NT2/D1 (cell line): ENCODE results near the gene ATF7.

Source experiments
- DNase-seq: peaks from one replicate; pipeline ENCODE4 v3.0.0-alpha.2; 2011; ENCODE audit warnings: low read depth, low spot score
- H3K27me3 ChIP-seq: 2 replicates; pipeline ENCODE4 v1.6.0; 2011; ENCODE audit warnings: mild to moderate bottlenecking; ENCODE audit not compliant: insufficient read length, insufficient read depth
- H3K36me3 ChIP-seq: 2 replicates; pipeline ENCODE4 v1.6.1; 2011; ENCODE audit warnings: mild to moderate bottlenecking, low read length, mixed read lengths; ENCODE audit not compliant: insufficient read depth, insufficient read length
- H3K4me1 ChIP-seq: 2 replicates; pipeline ENCODE4 v1.5.1; 2011; ENCODE audit not compliant: insufficient read depth, insufficient read length
- H3K4me3 ChIP-seq: 2 replicates; pipeline ENCODE4 v1.5.1; 2011; ENCODE audit warnings: low read depth; ENCODE audit not compliant: insufficient read length
- H3K9ac ChIP-seq: 2 replicates; pipeline ENCODE4 v1.6.0; 2011; ENCODE audit warnings: low read depth; ENCODE audit not compliant: insufficient read length
- H3K9me3 ChIP-seq: 2 replicates; pipeline ENCODE4 v1.5.1; 2011; ENCODE audit warnings: mild to moderate bottlenecking, low read length; ENCODE audit not compliant: insufficient read depth
- SUZ12 ChIP-seq: IDR thresholded peaks from 2 replicates; pipeline ENCODE4 v1.6.1; 2011; ENCODE audit not compliant: insufficient read length, insufficient read depth; ENCODE audit errors: extremely low read depth
- YY1 ChIP-seq: IDR thresholded peaks from 2 replicates; pipeline ENCODE4 v1.6.1; 2011; ENCODE audit not compliant: insufficient read length, insufficient read depth
- ZNF274 ChIP-seq: IDR thresholded peaks from 2 replicates; pipeline ENCODE4 v1.6.1; 2011; ENCODE audit warnings: mild to moderate bottlenecking, low read depth, low read length

Gene ATF7

GRCh38 chr12:53532524-53533445, 93.4 kb downstream of the ATF7 start:
- no peaks in the 10 kb centered on the region for H3K27me3 ChIP-seq
- TF ChIP-seq YY1, result no peak
- TF ChIP-seq SUZ12, result no peak
- TF ChIP-seq ZNF274, result no peak
- H3K9ac ChIP-seq, result no peak overlapping the region
- no peak for DNase-seq
- H3K9me3 ChIP-seq, result no peaks in the 10 kb centered on the region
- H3K36me3 ChIP-seq, result peaks cover 74% of the 10 kb centered on the region
- no peak overlapping the region for H3K4me3 ChIP-seq
- no peaks in the 10 kb centered on the region for H3K4me1 ChIP-seq

GRCh38 chr12:53532021-53532420, 94.2 kb downstream of the ATF7 start:
- no peak for DNase-seq
- Histone ChIP-seq H3K4me3 (no peak overlapping the region), H3K36me3 (peaks cover 72% of the 10 kb centered on the region), H3K27me3 (no peaks in the 10 kb centered on the region), H3K9me3 (no peaks in the 10 kb centered on the region), H3K9ac (no peak overlapping the region), H3K4me1 (no peaks in the 10 kb centered on the region)
- TF ChIP-seq SUZ12 (no peak), ZNF274 (no peak), YY1 (no peak)

GRCh38 chr12:53530920-53531319, 95.3 kb downstream of the ATF7 start:
- Histone ChIP-seq H3K36me3 (peaks cover 64% of the 10 kb centered on the region), H3K27me3 (no peaks in the 10 kb centered on the region), H3K9ac (no peak overlapping the region), H3K4me1 (no peaks in the 10 kb centered on the region), H3K9me3 (no peaks in the 10 kb centered on the region), H3K4me3 (no peak overlapping the region)
- TF ChIP-seq YY1 (no peak), SUZ12 (no peak), ZNF274 (no peak)
- DNase-seq, result no peak

GRCh38 chr12:53530061-53530460, 96.1 kb downstream of the ATF7 start:
- H3K36me3 ChIP-seq, result peaks cover 55% of the 10 kb centered on the region
- H3K4me1 ChIP-seq, result no peaks in the 10 kb centered on the region
- H3K27me3 ChIP-seq, result no peaks in the 10 kb centered on the region
- no peak overlapping the region for H3K4me3 ChIP-seq
- no peak overlapping the region for H3K9ac ChIP-seq
- TF ChIP-seq ZNF274, result no peak
- no peak for TF ChIP-seq SUZ12
- no peak for TF ChIP-seq YY1
- H3K9me3 ChIP-seq, result no peaks in the 10 kb centered on the region
- DNase-seq, result no peak

GRCh38 chr12:53524476-53524875, 101.7 kb downstream of the ATF7 start:
- no peaks in the 10 kb centered on the region for H3K9me3 ChIP-seq
- no peaks in the 10 kb centered on the region for H3K4me1 ChIP-seq
- peaks cover 46% of the 10 kb centered on the region for H3K36me3 ChIP-seq
- H3K9ac ChIP-seq, result no peak overlapping the region
- TF ChIP-seq YY1 (no peak), ZNF274 (no peak), SUZ12 (no peak)
- DNase-seq, result no peak
- no peaks in the 10 kb centered on the region for H3K27me3 ChIP-seq
- H3K4me3 ChIP-seq, result no peak overlapping the region

GRCh38 chr12:53523131-53523530, 103.1 kb downstream of the ATF7 start:
- TF ChIP-seq SUZ12 (no peak), ZNF274 (no peak), YY1 (no peak)
- Histone ChIP-seq H3K4me3 (no peak overlapping the region), H3K4me1 (no peaks in the 10 kb centered on the region), H3K9ac (no peak overlapping the region), H3K27me3 (no peaks in the 10 kb centered on the region), H3K9me3 (no peaks in the 10 kb centered on the region), H3K36me3 (peaks cover 46% of the 10 kb centered on the region)
- no peak for DNase-seq

GRCh38 chr12:53518381-53518780, 107.8 kb downstream of the ATF7 start:
- Histone ChIP-seq H3K9ac (no peak overlapping the region), H3K9me3 (no peaks in the 10 kb centered on the region), H3K36me3 (peaks cover 68% of the 10 kb centered on the region), H3K4me1 (no peaks in the 10 kb centered on the region), H3K4me3 (no peak overlapping the region), H3K27me3 (no peaks in the 10 kb centered on the region)
- no peak for DNase-seq
- no peak for TF ChIP-seq SUZ12
- no peak for TF ChIP-seq YY1
- no peak for TF ChIP-seq ZNF274
